HEK293 (cell line): ENCODE measurements around the gene TANGO6.

Experiments used
- CTCF ChIA-PET: fragments of 350-600 bp; formaldehyde crosslinking; extraction: SDS; loops from one replicate; lab custom pipeline; 2021; ENCODE audit warnings: antibody characterized with exemption; lab: Yijun Ruan, JAX
- POLR2A ChIA-PET: fragments of 300-600 bp; formaldehyde crosslinking; extraction: SDS; loops from one replicate; lab custom pipeline; 2020; ENCODE audit warnings: antibody characterized with exemption, inconsistent platforms; lab: Yijun Ruan, JAX
- H3K27ac ChIP-seq: fragments of 200-500 bp; sonication (Bioruptor generic); 2 replicates; pipeline ENCODE4 v1.5.1; 2014; ENCODE audit warnings: low read depth, low read length, control low read depth, inconsistent platforms; ENCODE audit errors: extremely low read depth
- H3K36me3 ChIP-seq, 2 experiments: fragments of 200-500 bp in 1 of 2; sonication (Bioruptor generic) in 1 of 2; 1 replicate in 1 of 2; 2 replicates in 1 of 2; pipeline ENCODE4 v1.5.1; 2014 to 2017; ENCODE audit warnings: inconsistent platforms in 2 of 2, low read length in 2 of 2; ENCODE audit not compliant: control insufficient read depth in 2 of 2, insufficient read depth in 1 of 2
- H3K4me1 ChIP-seq: fragments of 200-500 bp; sonication (Bioruptor generic); 2 replicates; pipeline ENCODE4 v1.5.1; 2014; ENCODE audit warnings: mild to moderate bottlenecking, low read length, inconsistent platforms; ENCODE audit not compliant: control insufficient read depth, insufficient read depth
- H3K4me3 ChIP-seq: 2 replicates; pipeline ENCODE4 v1.5.1; 2011; ENCODE audit warnings: low read depth, mild to moderate bottlenecking, control low read depth, low read length, moderate library complexity
- H3K9me3 ChIP-seq: fragments of 200-500 bp; sonication (Bioruptor generic); 2 replicates; pipeline ENCODE4 v1.5.1; 2014; ENCODE audit warnings: low read depth, low read length, inconsistent platforms; ENCODE audit not compliant: control insufficient read depth, insufficient read depth
- FEZF1 ChIP-seq: fragments of 450-650 bp; formaldehyde crosslinking; IDR thresholded peaks from 2 replicates; pipeline ENCODE4 v1.5.1; 2016; ENCODE audit warnings: missing biosample characterization, missing genetic modification characterization
- GLI4 ChIP-seq: fragments of 450-650 bp; formaldehyde crosslinking; IDR thresholded peaks from 2 replicates; pipeline ENCODE4 v1.5.1; 2016; ENCODE audit warnings: missing biosample characterization, missing genetic modification characterization
- GLIS1 ChIP-seq: fragments of 450-650 bp; formaldehyde crosslinking; IDR thresholded peaks from 2 replicates; pipeline ENCODE4 v1.5.1; 2016; ENCODE audit warnings: missing biosample characterization, missing genetic modification characterization
- HOXC10 ChIP-seq: sonication (generic); formaldehyde crosslinking; IDR thresholded peaks from 2 replicates; pipeline ENCODE4 v1.8.1; 2023; ENCODE audit warnings: mild to moderate bottlenecking, missing genetic modification reagents
- KLF17 ChIP-seq: fragments of 450-650 bp; formaldehyde crosslinking; IDR thresholded peaks from 2 replicates; pipeline ENCODE4 v1.5.1; 2016; ENCODE audit warnings: missing biosample characterization, missing genetic modification characterization
- MZF1 ChIP-seq: fragments of 450-650 bp; formaldehyde crosslinking; IDR thresholded peaks from 2 replicates; pipeline ENCODE4 v1.5.1; 2017; ENCODE audit warnings: missing biosample characterization, missing genetic modification characterization, borderline replicate concordance
- PRDM1 ChIP-seq: fragments of 450-650 bp; formaldehyde crosslinking; IDR thresholded peaks from 2 replicates; pipeline ENCODE4; 2016; ENCODE audit warnings: missing biosample characterization, missing genetic modification characterization
- PRDM4 ChIP-seq: fragments of 450-650 bp; formaldehyde crosslinking; IDR thresholded peaks from 2 replicates; pipeline ENCODE4 v1.5.1; 2017; ENCODE audit warnings: missing biosample characterization, missing genetic modification characterization
- PRDM6 ChIP-seq: fragments of 450-650 bp; formaldehyde crosslinking; IDR thresholded peaks from 2 replicates; pipeline ENCODE4 v1.5.1; 2017; ENCODE audit warnings: missing biosample characterization, missing genetic modification characterization
- SP7 ChIP-seq: fragments of 450-650 bp; formaldehyde crosslinking; IDR thresholded peaks from 2 replicates; pipeline ENCODE4 v1.5.1; 2016; ENCODE audit warnings: missing biosample characterization, missing genetic modification characterization
- ZBTB17 ChIP-seq: fragments of 450-650 bp; formaldehyde crosslinking; IDR thresholded peaks from 2 replicates; pipeline ENCODE4 v1.5.1; 2016; ENCODE audit warnings: missing biosample characterization, missing genetic modification characterization
- ZBTB44 ChIP-seq: fragments of 450-650 bp; IDR thresholded peaks from 2 replicates; pipeline ENCODE4 v1.5.1; 2018; ENCODE audit warnings: missing biosample characterization, mild to moderate bottlenecking, missing genetic modification characterization
- ZNF140 ChIP-seq: fragments of 450-650 bp; formaldehyde crosslinking; IDR thresholded peaks from 2 replicates; pipeline ENCODE4 v1.5.1; 2016; ENCODE audit warnings: missing biosample characterization, missing genetic modification characterization
- ZNF16 ChIP-seq: fragments of 450-650 bp; formaldehyde crosslinking; IDR thresholded peaks from 2 replicates; pipeline ENCODE4 v1.5.1; 2016; ENCODE audit warnings: low read depth, missing biosample characterization, missing genetic modification characterization
- ZNF239 ChIP-seq: fragments of 450-650 bp; formaldehyde crosslinking; IDR thresholded peaks from 2 replicates; pipeline ENCODE4 v1.5.1; 2016; ENCODE audit warnings: missing biosample characterization, missing genetic modification characterization
- ZNF354C ChIP-seq: fragments of 450-650 bp; formaldehyde crosslinking; IDR thresholded peaks from 2 replicates; pipeline ENCODE4 v1.5.1; 2016; ENCODE audit warnings: missing biosample characterization, missing genetic modification characterization, low read depth, borderline replicate concordance

TANGO6 gene

GRCh38 chr16:68909099-68909733 lies 65.9 kb downstream of the TANGO6 start:
- TF ChIP-seq MZF1 (tag by site-specific recombination) (no peak), HOXC10 (CRISPR knock-in tag) (no peak), GLIS1 (no peak)
- H3K4me1 ChIP-seq = no peaks in the 10 kb centered on the region
- H3K4me3 ChIP-seq = no peak overlapping the region
- ChIA-PET CTCF (interaction anchor here (0.6 to 2.1 kb wide), 5 partner anchors 12 to 329 kb away, joined by 3 to 14 read pairs (median 3); no protein-coding TSS in a partner anchor), POLR2A (no interaction called here)
- H3K9me3 ChIP-seq = no peaks in the 10 kb centered on the region
- H3K36me3 ChIP-seq = peaks cover 0 to 3% of the 10 kb centered on the region in 2 experiments; a peak in 2 of 3 replicates
- H3K27ac ChIP-seq = no peak overlapping the region

- H3K4me1 ChIP-seq = no peaks in the 10 kb centered on the region
- peaks cover 0 to 3% of the 10 kb centered on the region in 2 experiments; a peak in 2 of 3 replicates for H3K36me3 ChIP-seq
- no peaks in the 10 kb centered on the region for H3K9me3 ChIP-seq
- TF ChIP-seq ZNF354C (tag by site-specific recombination) (no peak), SP7 (tag by site-specific recombination) (peak; percentile 36; the same call in 1 of the 2 replicates), ZNF16 (tag by site-specific recombination) (no peak), HOXC10 (CRISPR knock-in tag) (no peak), GLI4 (tag by site-specific recombination) (no peak)
- TF ChIP-seq, all 188 proteins: peak for 1
- POLR2A ChIA-PET = no interaction called here
- Histone ChIP-seq H3K4me3 (no peak overlapping the region), H3K27ac (no peak overlapping the region)
- CTCF ChIA-PET = interaction anchor here (0.6 to 2.7 kb wide), 6 partner anchors 8 to 390 kb away, joined by 3 to 14 read pairs (median 4); no protein-coding TSS in a partner anchor
Observed at GRCh38 chr16:68910051-68910450, 66.7 kb downstream of the TANGO6 start.

- no peak overlapping the region for H3K4me3 ChIP-seq
- H3K9me3 ChIP-seq = no peaks in the 10 kb centered on the region
- POLR2A ChIA-PET = interaction anchor here (0.7 kb wide), 1 partner anchor 776 kb away, joined by 4 read pairs; no protein-coding TSS in a partner anchor
- CTCF ChIA-PET = interaction anchor here (0.6 kb wide), 1 partner anchor 113 kb away, joined by 8 read pairs; no protein-coding TSS in a partner anchor
- H3K4me1 ChIP-seq = no peaks in the 10 kb centered on the region
- no peak overlapping the region for H3K27ac ChIP-seq
- H3K36me3 ChIP-seq = peaks cover 0 to 13% of the 10 kb centered on the region in 2 experiments; a peak in 2 of 3 replicates
- TF ChIP-seq PRDM1 (tag by site-specific recombination) (peak; percentile 47; the same call in 1 of the 2 replicates), ZNF140 (no peak), FEZF1 (tag by site-specific recombination) (peak; percentile 82), PRDM6 (tag by site-specific recombination) (peak; percentile 80), ZBTB44 (peak; percentile 59), KLF17 (tag by site-specific recombination) (no peak), ZBTB17 (no peak), PRDM4 (tag by site-specific recombination) (peak; percentile 88), ZNF239 (tag by site-specific recombination) (no peak), ZNF354C (tag by site-specific recombination) (no peak)
Observed at GRCh38 chr16:68915589-68915988, 72.3 kb downstream of the TANGO6 start.
